NCI-H128 (cell line): ENCODE measurements around the gene GJB2.

Source experiments
- DNase-seq: peaks from one replicate; lab custom pipeline; 2025; ENCODE audit not compliant: unreplicated experiment; lab: John Stamatoyannopoulos, UW

The GJB2 gene

GRCh38 chr13:20192836-20193161 is at the start of gene GJB2:
GJB2 (minus strand) TSS chr13:20192938; CDS start chr13:20189581, 3,357 bp downstream.
- no peak for DNase-seq

- no peak for DNase-seq
Observed at GRCh38 chr13:20241593-20241992, 48.9 kb upstream of the GJB2 start.

DNA sequence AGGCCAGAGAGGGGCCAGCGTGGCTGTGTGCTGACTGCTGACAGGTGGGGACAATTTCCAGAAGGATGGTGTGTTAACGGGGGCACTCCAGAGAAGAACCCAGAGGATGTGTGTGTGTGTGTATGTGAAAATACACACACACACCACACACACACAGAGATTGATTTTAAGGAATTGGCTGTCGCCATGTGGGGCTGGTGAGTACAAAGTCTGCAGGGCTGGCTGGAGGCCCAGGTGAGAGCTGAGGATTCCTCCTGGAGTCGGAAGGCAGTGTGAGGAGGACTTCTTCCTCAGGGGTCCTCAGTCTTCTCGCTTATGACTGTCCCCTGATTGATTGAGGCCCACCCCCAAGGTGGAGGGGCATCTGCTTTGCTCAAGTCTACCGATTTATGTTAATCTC is 47.0 kb upstream of the GJB2 start:
- DNase-seq = no peak

GRCh38 chr13:20232556-20233277 is 40.0 kb upstream of the GJB2 start:
- no peak for DNase-seq

- DNase-seq = peak; percentile 41
Observed at GRCh38 chr13:20231839-20232555, 39.3 kb upstream of the GJB2 start, which contains the start of gene GJB6. GJB6 (minus strand) TSS chr13:20232319; CDS start chr13:20223480, 8,839 bp downstream.

DNA sequence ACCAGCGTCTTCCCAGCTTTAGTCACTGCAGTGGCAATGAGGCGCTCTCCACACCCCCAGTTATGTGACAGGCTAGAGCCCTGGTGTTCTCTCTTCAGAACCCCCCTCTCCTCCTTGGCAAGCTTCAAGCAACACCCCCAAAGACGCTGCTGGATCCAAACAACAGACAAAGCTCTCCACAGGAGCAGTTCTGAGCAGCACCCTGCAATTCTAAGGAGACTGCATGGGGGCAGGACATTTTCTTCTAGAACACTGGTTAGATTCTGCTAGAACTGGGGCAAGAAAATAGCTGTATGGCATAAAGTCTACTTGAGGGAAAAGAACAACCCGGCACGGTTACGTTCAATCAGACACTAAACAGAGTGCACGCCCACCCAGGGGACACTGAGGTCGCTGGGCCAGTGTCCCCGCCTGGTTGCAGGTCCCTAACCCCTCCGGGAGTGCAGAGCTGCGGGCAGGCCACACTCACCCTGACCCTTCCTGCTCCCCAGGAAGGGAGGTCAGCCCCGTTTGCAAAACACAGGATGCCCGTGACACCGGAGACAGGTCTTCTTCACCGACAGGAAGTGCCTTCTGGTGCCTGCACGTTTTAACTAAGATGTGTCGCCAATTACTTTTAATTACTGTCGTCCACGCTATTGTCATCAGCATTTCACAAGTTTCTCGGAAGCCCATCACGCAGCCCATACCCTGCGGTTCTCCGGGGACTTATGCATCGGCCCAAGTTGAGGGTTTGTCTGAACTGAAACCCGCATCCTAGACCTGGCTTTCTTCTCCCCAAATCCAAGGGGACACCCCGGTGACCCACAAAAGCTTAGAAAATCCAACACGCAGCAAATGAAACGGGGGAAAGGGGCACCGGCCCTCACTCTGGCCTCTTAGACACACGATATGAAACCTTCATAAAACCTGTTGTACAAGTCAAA is 38.4 kb upstream of the GJB2 start:
- DNase-seq = no peak

DNA sequence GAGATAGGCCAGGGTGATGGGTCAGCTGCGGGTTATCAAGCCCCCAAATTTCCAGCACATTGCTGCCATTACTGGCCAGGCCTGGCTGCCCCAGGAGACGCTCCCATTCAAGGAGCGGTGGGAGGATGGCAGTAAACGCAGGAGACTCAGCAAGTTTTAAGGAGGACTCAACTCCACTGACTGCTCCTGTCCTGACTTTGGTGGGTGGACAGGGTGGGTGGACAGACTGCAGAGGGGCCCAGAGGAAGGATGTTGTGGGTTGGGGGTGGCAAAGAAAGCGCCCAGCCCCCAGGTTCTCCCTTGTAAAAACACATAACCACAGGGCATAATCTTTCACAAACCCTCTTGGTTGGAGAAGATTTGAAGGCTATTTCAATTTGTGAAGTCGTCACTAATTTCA is 35.0 kb upstream of the GJB2 start:
- no peak for DNase-seq

DNA sequence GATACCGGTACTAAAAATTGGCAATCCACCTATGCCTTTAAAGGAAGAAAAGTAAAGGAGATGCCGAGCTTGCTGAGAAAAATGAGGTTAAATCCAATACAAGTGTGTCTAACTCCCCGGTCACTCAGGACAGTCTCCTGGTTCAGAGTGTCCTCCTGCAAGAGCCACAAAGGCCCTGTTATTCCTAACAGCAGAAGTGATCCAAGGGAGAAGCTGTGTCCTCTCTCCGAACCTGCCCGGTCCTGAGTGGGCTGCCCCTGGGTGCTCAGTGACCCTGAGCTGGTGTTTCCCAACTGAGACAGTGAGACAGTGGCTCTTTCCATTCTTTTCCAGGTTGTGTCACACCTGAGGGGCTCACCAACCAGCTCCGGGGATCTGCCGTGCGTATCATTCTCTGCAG is 34.5 kb upstream of the GJB2 start:
- no peak for DNase-seq

- no peak for DNase-seq
Observed at GRCh38 chr13:20222553-20222952, 29.8 kb upstream of the GJB2 start.

GRCh38 chr13:20221772-20222171 is 29.0 kb upstream of the GJB2 start:
- DNase-seq = no peak

- no peak for DNase-seq
Observed at GRCh38 chr13:20219577-20219976, 26.8 kb upstream of the GJB2 start.

DNA sequence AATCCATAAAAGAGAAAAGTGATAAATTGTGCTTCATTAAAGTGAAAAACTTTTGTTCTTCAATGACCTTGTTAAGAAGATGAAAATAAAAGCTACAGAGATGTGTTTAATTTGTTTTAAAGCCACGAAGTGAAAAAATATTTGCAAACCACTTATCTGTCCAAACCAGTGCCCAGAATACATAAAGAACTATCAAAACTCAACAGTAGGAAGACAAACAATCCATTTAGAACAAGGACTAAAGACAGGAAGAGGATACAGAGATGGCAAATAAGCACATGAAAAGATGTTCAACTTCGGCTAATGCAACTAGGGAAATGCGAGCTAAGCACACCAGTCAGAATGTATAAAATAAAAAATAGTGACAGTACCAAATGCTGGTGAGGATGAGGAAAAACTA is 24.4 kb upstream of the GJB2 start:
- no peak for DNase-seq

- no peak for DNase-seq
Observed at GRCh38 chr13:20209948-20210347, 17.2 kb upstream of the GJB2 start.

- DNase-seq = no peak
Observed at GRCh38 chr13:20206698-20207235, 14.0 kb upstream of the GJB2 start.

- DNase-seq = no peak
Observed at GRCh38 chr13:20206065-20206697, 13.4 kb upstream of the GJB2 start.

GRCh38 chr13:20198781-20199180 is 6.0 kb upstream of the GJB2 start:
- no peak for DNase-seq

- DNase-seq = peak; percentile 75
Observed at GRCh38 chr13:20197361-20197834, 4.7 kb upstream of the GJB2 start.

DNA sequence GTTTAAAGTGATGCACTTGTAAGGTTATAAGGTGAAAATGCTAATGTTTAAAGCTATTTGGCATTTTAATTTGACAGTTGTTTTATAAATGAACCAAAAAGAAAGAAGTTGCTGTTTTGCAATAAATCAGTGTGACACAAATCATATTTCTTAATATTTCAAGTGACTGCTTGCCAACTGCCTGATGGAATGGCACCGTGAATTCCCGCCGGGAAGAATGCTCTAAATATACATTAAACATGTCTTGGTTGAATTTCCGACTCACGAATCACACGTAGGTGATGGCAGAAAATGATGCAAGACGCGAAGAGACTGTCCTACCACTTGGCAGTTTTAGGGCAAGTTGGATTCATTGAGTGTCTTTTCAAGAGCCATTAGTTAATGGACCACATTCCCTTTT is 3.1 kb upstream of the GJB2 start:
- DNase-seq = no peak

DNA sequence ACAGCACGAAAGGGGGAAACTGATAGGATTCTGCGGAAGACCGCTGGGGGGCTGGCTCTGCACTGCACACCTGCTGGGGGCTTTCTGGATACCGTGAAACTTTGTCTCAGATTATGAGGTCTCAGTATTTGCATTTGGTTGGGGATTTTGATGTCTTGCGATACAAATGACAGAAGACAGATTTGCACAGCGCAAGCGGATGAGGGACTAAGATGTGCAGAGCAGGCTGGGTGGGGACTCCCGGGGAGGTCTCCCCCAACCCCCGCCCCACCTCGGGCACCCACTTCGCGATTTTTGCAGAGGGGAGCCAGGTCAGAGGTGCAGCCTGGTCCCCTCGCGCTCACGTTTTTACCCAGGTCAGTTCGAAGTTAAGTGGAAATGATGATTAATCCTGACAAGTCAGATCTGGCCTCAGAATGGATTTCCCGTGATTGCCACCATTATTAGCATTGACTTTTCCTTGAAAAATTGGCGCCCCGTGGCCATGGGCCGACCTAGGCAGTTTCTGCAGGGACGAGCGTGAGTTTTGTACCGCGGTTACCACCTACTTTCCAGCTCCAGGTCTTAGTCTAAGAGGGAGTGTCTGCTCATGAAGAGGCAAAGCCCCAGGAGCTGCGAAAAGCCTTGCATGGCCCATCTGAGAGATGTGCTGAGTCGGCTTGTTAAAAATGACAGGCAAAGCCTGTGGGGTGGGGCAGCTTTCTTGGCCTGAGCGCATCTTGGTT is 1.3 kb upstream of the GJB2 start:
- DNase-seq = no peak
